OCI-LY3 (cell line): Measurements from ENCODE around the gene IFI16.
A peak's percentile ranks its signal among the peaks of the same experiment; 100 is the strongest.

Experiments
- H2AFZ ChIP-seq: fragments of 200-600, 300-600 bp; shearing (Covaris generic); 2 replicates; pipeline ENCODE4 v1.6.0; 2014; ENCODE audit warnings: antibody characterized with exemption, low read depth, low read length
- H3K27ac ChIP-seq: fragments of 200-600, 300-600 bp; sonication (generic); 2 replicates; pipeline ENCODE4 v1.5.1; 2014; ENCODE audit warnings: mild to moderate bottlenecking, low read length, moderate library complexity, mixed read lengths
- H3K27me3 ChIP-seq: fragments of 200-600, 300-600 bp; sonication (generic); 2 replicates; pipeline ENCODE4 v1.6.1; 2014; ENCODE audit warnings: low read depth, low read length, mixed read lengths
- H3K36me3 ChIP-seq: fragments of 200-600, 300-600 bp; sonication (generic); replicated peaks from 2 replicates; pipeline ENCODE3; 2014; ENCODE audit warnings: low read depth, low read length, mixed read lengths
- H3K4me1 ChIP-seq: fragments of 300-600, 200-600 bp; sonication (generic); 2 replicates; pipeline ENCODE4 v1.6.1; 2014; ENCODE audit warnings: low read length, mixed read lengths
- H3K4me2 ChIP-seq: fragments of 200-600, 300-600 bp; sonication (generic); 2 replicates; pipeline ENCODE4 v1.6.1; 2014; ENCODE audit warnings: low read length, mixed read lengths
- H3K4me3 ChIP-seq: fragments of 300-600, 200-600 bp; sonication (generic); 2 replicates; pipeline ENCODE4 v1.5.1; 2014; ENCODE audit warnings: antibody characterized with exemption, mild to moderate bottlenecking, low read length, moderate library complexity
- H3K79me2 ChIP-seq: fragments of 300-600, 200-600 bp; shearing (Covaris generic); 2 replicates; pipeline ENCODE4 v1.6.1; 2014; ENCODE audit warnings: mild to moderate bottlenecking, low read length, mixed read lengths
- H3K9ac ChIP-seq: fragments of 300-600, 200-600 bp; shearing (Covaris generic); 2 replicates; pipeline ENCODE4 v1.6.0; 2014; ENCODE audit warnings: mild to moderate bottlenecking, low read length, moderate library complexity
- H3K9me3 ChIP-seq: fragments of 200-600, 300-600 bp; shearing (Covaris generic); 2 replicates; pipeline ENCODE4 v1.6.1; 2014; ENCODE audit warnings: low read length, mixed read lengths; ENCODE audit not compliant: insufficient read depth
- H4K20me1 ChIP-seq: fragments of 200-600, 300-600 bp; sonication (generic); 2 replicates; pipeline ENCODE4 v1.6.1; 2016; ENCODE audit warnings: low read length, mixed read lengths; ENCODE audit not compliant: insufficient read depth
- CTCF ChIP-seq: fragments of 200-600, 300-600 bp; sonication (generic); IDR thresholded peaks from 2 replicates; pipeline ENCODE4 v1.5.1; 2014; ENCODE audit warnings: antibody characterized with exemption, low read length, low read depth
- EZH2phosphoT487 ChIP-seq: fragments of 200-600 bp; shearing (Covaris generic); IDR thresholded peaks from 2 replicates; pipeline ENCODE4 v1.6.1; 2018; ENCODE audit warnings: antibody characterized with exemption, mixed run types, low read depth

The IFI16 gene

GRCh38 chr1:159077120-159077961 lies 67.6 kb downstream of the IFI16 start:
- Histone ChIP-seq H2AFZ (peak overlapping the region; percentile 5; the same call in 1 of the 2 replicates), H3K27ac (peak overlapping the region; percentile 97)

GRCh38 chr1:159079525-159079924 lies 69.8 kb downstream of the IFI16 start:
- no peak overlapping the region for H3K4me2 ChIP-seq
- H3K79me2 ChIP-seq, result peaks cover 19% of the 10 kb centered on the region
- H3K4me3 ChIP-seq, result no peak overlapping the region
- no peak overlapping the region for H3K9ac ChIP-seq
- H3K9me3 ChIP-seq, result no peaks in the 10 kb centered on the region
- no peaks in the 10 kb centered on the region for H3K36me3 ChIP-seq
- no peak overlapping the region for H2AFZ ChIP-seq
- H4K20me1 ChIP-seq, result no peaks in the 10 kb centered on the region
- peaks cover 27% of the 10 kb centered on the region for H3K4me1 ChIP-seq
- no peaks in the 10 kb centered on the region for H3K27me3 ChIP-seq
- no peak overlapping the region for H3K27ac ChIP-seq
- TF ChIP-seq EZH2phosphoT487 (no peak), CTCF (no peak)

More at GRCh38 chr1:159077120-159077961, 67.6 kb downstream of the IFI16 start:
- Histone ChIP-seq H3K9ac (peak overlapping the region; percentile 97), H3K4me1 (peaks cover 44% of the 10 kb centered on the region), H3K36me3 (peaks cover 8% of the 10 kb centered on the region), H3K9me3 (no peaks in the 10 kb centered on the region), H3K4me2 (peak overlapping the region; percentile 94), H3K79me2 (peaks cover 41% of the 10 kb centered on the region), H4K20me1 (no peaks in the 10 kb centered on the region), H3K27me3 (no peaks in the 10 kb centered on the region), H3K4me3 (peak overlapping the region; percentile 85)
- no peak for TF ChIP-seq EZH2phosphoT487
- TF ChIP-seq CTCF, result no peak

GRCh38 chr1:159081626-159082025 lies 71.9 kb downstream of the IFI16 start:
- Histone ChIP-seq H3K9me3 (no peaks in the 10 kb centered on the region), H3K9ac (no peak overlapping the region), H3K79me2 (no peaks in the 10 kb centered on the region), H3K4me1 (peaks cover 27% of the 10 kb centered on the region), H3K4me2 (no peak overlapping the region), H2AFZ (no peak overlapping the region), H3K4me3 (no peak overlapping the region), H3K27ac (no peak overlapping the region), H3K36me3 (no peaks in the 10 kb centered on the region), H4K20me1 (no peaks in the 10 kb centered on the region), H3K27me3 (no peaks in the 10 kb centered on the region)
- TF ChIP-seq EZH2phosphoT487 (no peak), CTCF (no peak)

GRCh38 chr1:159083013-159083412 lies 73.3 kb downstream of the IFI16 start:
- Histone ChIP-seq H2AFZ (no peak overlapping the region), H3K36me3 (no peaks in the 10 kb centered on the region), H3K79me2 (no peaks in the 10 kb centered on the region), H3K4me1 (peaks cover 26% of the 10 kb centered on the region), H3K27me3 (no peaks in the 10 kb centered on the region), H3K27ac (no peak overlapping the region), H3K9me3 (no peaks in the 10 kb centered on the region), H3K9ac (no peak overlapping the region), H4K20me1 (no peaks in the 10 kb centered on the region), H3K4me3 (no peak overlapping the region), H3K4me2 (no peak overlapping the region)
- TF ChIP-seq CTCF (no peak), EZH2phosphoT487 (no peak)
